ENCODE results near the gene SHLD1. TPM values are rescaled to one million over a fixed set of nuclear protein-coding genes. Genes with fewer than 3 reads are reported as not detected.

SHLD1 gene
- total RNA-seq, 1 experiment from 2014 or later, result 2.4 TPM

- Histone ChIP-seq H2AFZ (ENCODE audit: low read depth, low read length, poor library complexity, severe bottlenecking) (no peak overlapping the region), H3K9me2 (ENCODE audit: insufficient read depth) (no peaks in the 10 kb centered on the region), H3K4me2 (ENCODE audit: low read length) (no peak overlapping the region), H3K27ac (ENCODE audit: low read depth, low read length) (no peak overlapping the region), H3K36me3 (ENCODE audit: control insufficient read depth in 1 of 2, insufficient read depth in 2 of 2, low read length in 2 of 2) (no peaks in the 10 kb centered on the region), H3K79me2 (ENCODE audit: insufficient read depth, low read length) (no peaks in the 10 kb centered on the region), H3K27me3 (ENCODE audit: insufficient read depth, low read length) (peaks cover 76% of the 10 kb centered on the region), H4K20me1 (ENCODE audit: insufficient read depth) (no peaks in the 10 kb centered on the region; the same call in 1 of the 2 replicates), H3K9ac (ENCODE audit: low read length) (no peak overlapping the region), H3K9me3 (ENCODE audit: control insufficient read depth in 1 of 2, insufficient read depth in 1 of 2, low read depth in 1 of 2, low read length in 2 of 2) (no peaks in the 10 kb centered on the region), H3K4me1 (ENCODE audit: control insufficient read depth in 1 of 2, insufficient read depth in 2 of 2, low read length in 2 of 2) (peaks cover 0 to 9% of the 10 kb centered on the region in 2 experiments; a peak in 1 of 4 replicates), H3K4me3 (replicated peaks in 1 of 2; ENCODE audit: low read depth in 1 of 2, low read length in 2 of 2) (no peak overlapping the region)
- ChIA-PET RAD21 (ENCODE audit: low non-redundant PET in 1 of 2, low total read pairs in 2 of 2, uncharacterized antibody in 2 of 2, unreplicated experiment in 2 of 2) (no interaction called here), POLR2A (no interaction called here), CTCF (no interaction called here)
- intact Hi-C loops (cut with micrococcal nuclease), result no loop called here
- DNase-seq (ENCODE audit: low read depth, low spot score) (no peak), ATAC-seq (no peak)
- BruUV-seq (replicated peaks), result no TSS peak
- TF ChIP-seq, protein P1, sequence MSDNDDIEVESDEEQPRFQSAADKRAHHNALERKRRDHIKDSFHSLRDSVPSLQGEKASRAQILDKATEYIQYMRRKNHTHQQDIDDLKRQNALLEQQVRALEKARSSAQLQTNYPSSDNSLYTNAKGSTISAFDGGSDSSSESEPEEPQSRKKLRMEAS (IDR thresholded peaks at IDR 0.05), result no peak
- TF ChIP-seq POLR2A (IDR thresholded peaks at IDR 0.05; ENCODE audit: borderline replicate concordance, extremely low read depth, insufficient read depth, insufficient read length) (no peak), EGR1 (IDR thresholded peaks at IDR 0.05; ENCODE audit: low read depth) (no peak), YY1 (IDR thresholded peaks at IDR 0.05; ENCODE audit: extremely low read depth, insufficient replicate concordance, low read depth, low read length) (no peak), EZH2 (IDR thresholded peaks at IDR 0.05) (no peak), FOSL1 (IDR thresholded peaks at IDR 0.05; ENCODE audit: low read depth) (no peak), RAD21 (IDR thresholded peaks at IDR 0.05; ENCODE audit: low read depth) (no peak), ZNF274 (IDR thresholded peaks at IDR 0.05; ENCODE audit: low read depth, low read length) (no peak), ZFX (IDR thresholded peaks at IDR 0.05) (no peak), POLR2AphosphoS5 (IDR thresholded peaks at IDR 0.05; ENCODE audit: low read depth, low read length) (no peak), SRF (IDR thresholded peaks at IDR 0.05; ENCODE audit: low read depth) (no peak), CEBPB (IDR thresholded peaks at IDR 0.05; ENCODE audit: low read depth) (no peak), ELF1 (IDR thresholded peaks at IDR 0.05; ENCODE audit: borderline replicate concordance, low read depth) (no peak), SIN3A (IDR thresholded peaks at IDR 0.05; ENCODE audit: low read depth) (no peak)
- TF ChIP-seq, protein P2, sequence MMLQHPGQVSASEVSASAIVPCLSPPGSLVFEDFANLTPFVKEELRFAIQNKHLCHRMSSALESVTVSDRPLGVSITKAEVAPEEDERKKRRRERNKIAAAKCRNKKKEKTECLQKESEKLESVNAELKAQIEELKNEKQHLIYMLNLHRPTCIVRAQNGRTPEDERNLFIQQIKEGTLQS (IDR thresholded peaks at IDR 0.05), result no peak
- TF ChIP-seq, protein P3, sequence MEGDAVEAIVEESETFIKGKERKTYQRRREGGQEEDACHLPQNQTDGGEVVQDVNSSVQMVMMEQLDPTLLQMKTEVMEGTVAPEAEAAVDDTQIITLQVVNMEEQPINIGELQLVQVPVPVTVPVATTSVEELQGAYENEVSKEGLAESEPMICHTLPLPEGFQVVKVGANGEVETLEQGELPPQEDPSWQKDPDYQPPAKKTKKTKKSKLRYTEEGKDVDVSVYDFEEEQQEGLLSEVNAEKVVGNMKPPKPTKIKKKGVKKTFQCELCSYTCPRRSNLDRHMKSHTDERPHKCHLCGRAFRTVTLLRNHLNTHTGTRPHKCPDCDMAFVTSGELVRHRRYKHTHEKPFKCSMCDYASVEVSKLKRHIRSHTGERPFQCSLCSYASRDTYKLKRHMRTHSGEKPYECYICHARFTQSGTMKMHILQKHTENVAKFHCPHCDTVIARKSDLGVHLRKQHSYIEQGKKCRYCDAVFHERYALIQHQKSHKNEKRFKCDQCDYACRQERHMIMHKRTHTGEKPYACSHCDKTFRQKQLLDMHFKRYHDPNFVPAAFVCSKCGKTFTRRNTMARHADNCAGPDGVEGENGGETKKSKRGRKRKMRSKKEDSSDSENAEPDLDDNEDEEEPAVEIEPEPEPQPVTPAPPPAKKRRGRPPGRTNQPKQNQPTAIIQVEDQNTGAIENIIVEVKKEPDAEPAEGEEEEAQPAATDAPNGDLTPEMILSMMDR (IDR thresholded peaks at IDR 0.05 in 2 of 3, conservative IDR thresholded peaks at IDR 0.05 in 1 of 3; ENCODE audit: borderline replicate concordance in 1 of 3, insufficient read depth in 1 of 3, low read depth in 2 of 3, low read length in 2 of 3), result no peak
- TF ChIP-seq, protein P4, sequence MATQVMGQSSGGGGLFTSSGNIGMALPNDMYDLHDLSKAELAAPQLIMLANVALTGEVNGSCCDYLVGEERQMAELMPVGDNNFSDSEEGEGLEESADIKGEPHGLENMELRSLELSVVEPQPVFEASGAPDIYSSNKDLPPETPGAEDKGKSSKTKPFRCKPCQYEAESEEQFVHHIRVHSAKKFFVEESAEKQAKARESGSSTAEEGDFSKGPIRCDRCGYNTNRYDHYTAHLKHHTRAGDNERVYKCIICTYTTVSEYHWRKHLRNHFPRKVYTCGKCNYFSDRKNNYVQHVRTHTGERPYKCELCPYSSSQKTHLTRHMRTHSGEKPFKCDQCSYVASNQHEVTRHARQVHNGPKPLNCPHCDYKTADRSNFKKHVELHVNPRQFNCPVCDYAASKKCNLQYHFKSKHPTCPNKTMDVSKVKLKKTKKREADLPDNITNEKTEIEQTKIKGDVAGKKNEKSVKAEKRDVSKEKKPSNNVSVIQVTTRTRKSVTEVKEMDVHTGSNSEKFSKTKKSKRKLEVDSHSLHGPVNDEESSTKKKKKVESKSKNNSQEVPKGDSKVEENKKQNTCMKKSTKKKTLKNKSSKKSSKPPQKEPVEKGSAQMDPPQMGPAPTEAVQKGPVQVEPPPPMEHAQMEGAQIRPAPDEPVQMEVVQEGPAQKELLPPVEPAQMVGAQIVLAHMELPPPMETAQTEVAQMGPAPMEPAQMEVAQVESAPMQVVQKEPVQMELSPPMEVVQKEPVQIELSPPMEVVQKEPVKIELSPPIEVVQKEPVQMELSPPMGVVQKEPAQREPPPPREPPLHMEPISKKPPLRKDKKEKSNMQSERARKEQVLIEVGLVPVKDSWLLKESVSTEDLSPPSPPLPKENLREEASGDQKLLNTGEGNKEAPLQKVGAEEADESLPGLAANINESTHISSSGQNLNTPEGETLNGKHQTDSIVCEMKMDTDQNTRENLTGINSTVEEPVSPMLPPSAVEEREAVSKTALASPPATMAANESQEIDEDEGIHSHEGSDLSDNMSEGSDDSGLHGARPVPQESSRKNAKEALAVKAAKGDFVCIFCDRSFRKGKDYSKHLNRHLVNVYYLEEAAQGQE (IDR thresholded peaks at IDR 0.05; ENCODE audit: low read depth), result no peak
Measured at GRCh38 chr20:5910186-5910585, 160.0 kb downstream of the SHLD1 start.

Measured in HCT116 (cell line).